H1 (cell line): ENCODE measurements around the gene BLTP3B. TPM values are rescaled to one million over a fixed set of nuclear protein-coding genes. Genes with fewer than 3 reads are reported as not detected.

ENCODE experiments used
- CTCF ChIA-PET: fragments of 300-600 bp; sonication (Branson Sonifier 250); formaldehyde crosslinking; loops from one replicate; lab custom pipeline; 2021; ENCODE audit not compliant: partially characterized antibody; lab: Charles Lee
- POLR2A ChIA-PET: fragments of 300-600 bp; sonication (Branson Sonifier 250); formaldehyde crosslinking; loops from one replicate; lab custom pipeline; 2021; ENCODE audit warnings: inconsistent platforms; ENCODE audit not compliant: partially characterized antibody; lab: Charles Lee
- DNase-seq, 2 experiments: peaks; one replicate each; pipeline versions ENCODE4 v3.0.0 to v3.0.0-alpha.2; 2010 to 2022; ENCODE audit warnings: low spot score in 2 of 2, low read depth in 1 of 2, mixed read lengths in 1 of 2
- FAIRE-seq: peaks from 2 replicates; lab custom pipeline; 2011; peaks lifted over from hg19 to GRCh38; lab: Jason Lieb, UNC
- H2AFZ ChIP-seq: 2 replicates; pipeline ENCODE4 v1.8.1; 2012; ENCODE audit warnings: low read length, inconsistent platforms
- H2AK5ac ChIP-seq: 2 replicates; pipeline ENCODE4 v1.6.1; 2013; ENCODE audit warnings: low read depth, low read length
- H2BK120ac ChIP-seq: replicated peaks from 2 replicates; pipeline ENCODE3; 2013; ENCODE audit warnings: low read depth, low read length, inconsistent platforms
- H2BK12ac ChIP-seq: 2 replicates; pipeline ENCODE4 v1.6.1; 2013; ENCODE audit warnings: low read depth, low read length
- H2BK15ac ChIP-seq: 2 replicates; pipeline ENCODE4 v1.6.1; 2013; ENCODE audit warnings: low read length
- H2BK20ac ChIP-seq: 2 replicates; pipeline ENCODE4 v1.6.1; 2013; ENCODE audit warnings: low read length
- H2BK5ac ChIP-seq: 2 replicates; pipeline ENCODE4 v1.6.1; 2013; ENCODE audit warnings: low read depth, low read length
- H3K14ac ChIP-seq: 2 replicates; pipeline ENCODE4 v1.6.1; 2013; ENCODE audit warnings: inconsistent platforms; ENCODE audit not compliant: insufficient read length
- H3K18ac ChIP-seq: 2 replicates; pipeline ENCODE4 v1.6.1; 2013; ENCODE audit warnings: low read length; ENCODE audit errors: extremely low read depth
- H3K23ac ChIP-seq: 2 replicates; pipeline ENCODE4 v1.6.1; 2013; ENCODE audit warnings: inconsistent platforms; ENCODE audit not compliant: insufficient read length
- H3K23me2 ChIP-seq: 2 replicates; pipeline ENCODE4 v1.6.1; 2013; ENCODE audit warnings: low read depth, low read length
- H3K27ac ChIP-seq: 2 replicates; pipeline ENCODE4 v1.6.1; 2011; ENCODE audit warnings: low read depth, low read length, inconsistent platforms
- H3K27me3 ChIP-seq, 4 experiments: replicated peaks in 1 of 4; 1 replicate in 1 of 4; 2 replicates in 3 of 4; pipeline versions ENCODE4 v1.6.1 to v1.8.1; 2011 to 2013; ENCODE audit warnings: low read length in 3 of 4, mild to moderate bottlenecking in 3 of 4, inconsistent platforms in 2 of 4, mixed read lengths in 2 of 4, moderate library complexity in 1 of 4; ENCODE audit not compliant: control insufficient read depth in 3 of 4, insufficient read depth in 3 of 4; ENCODE audit errors: extremely low read depth in 1 of 4
- H3K36me3 ChIP-seq, 4 experiments: 2 replicates each; pipeline versions ENCODE4 v1.6.1 to v1.8.1; 2011 to 2013; ENCODE audit warnings: mild to moderate bottlenecking in 4 of 4, low read length in 3 of 4, moderate library complexity in 2 of 4, control low read depth in 1 of 4, inconsistent platforms in 1 of 4; ENCODE audit not compliant: insufficient read depth in 4 of 4, control insufficient read depth in 2 of 4
- H3K4ac ChIP-seq: replicated peaks from 2 replicates; pipeline ENCODE3; 2013; ENCODE audit warnings: low read length, low read depth, mixed read lengths, inconsistent platforms; ENCODE audit not compliant: insufficient read length
- H3K4me1 ChIP-seq, 4 experiments: replicated peaks in 1 of 4; 1 replicate in 1 of 4; 2 replicates in 3 of 4; pipeline versions ENCODE4 v1.6.1 to v1.8.1; 2011 to 2013; ENCODE audit warnings: low read length in 3 of 4, inconsistent platforms in 2 of 4, mixed read lengths in 1 of 4; ENCODE audit not compliant: insufficient read depth in 4 of 4, control insufficient read depth in 3 of 4
- H3K4me2 ChIP-seq, 2 experiments: 2 replicates each; pipeline versions ENCODE4 v1.6.1 to v1.8.1; 2011 to 2013; ENCODE audit warnings: low read depth in 2 of 2, low read length in 2 of 2, control low read depth in 1 of 2, inconsistent platforms in 1 of 2, mild to moderate bottlenecking in 1 of 2; ENCODE audit not compliant: insufficient read depth in 1 of 2
- H3K4me3 ChIP-seq, 4 experiments: fragments of 200-600, 300-600 bp in 1 of 4; sonication (generic), shearing (Covaris generic), sonication (Bioruptor Twin) in 1 of 4; 2 replicates each; pipeline versions ENCODE4 v1.5.1 to v1.8.1; 2011 to 2016; ENCODE audit warnings: low read length in 4 of 4, low read depth in 3 of 4, control low read depth in 2 of 4, inconsistent platforms in 2 of 4, mild to moderate bottlenecking in 2 of 4, mixed read lengths in 1 of 4, moderate library complexity in 1 of 4; ENCODE audit not compliant: insufficient read depth in 2 of 4; ENCODE audit errors: extremely low read depth in 1 of 4
- H3K56ac ChIP-seq: replicated peaks from 2 replicates; pipeline ENCODE3; 2013; ENCODE audit warnings: low read depth, mild to moderate bottlenecking, mixed read lengths, low read length, inconsistent platforms; ENCODE audit not compliant: insufficient read length
- H3K79me1 ChIP-seq: 2 replicates; pipeline ENCODE4 v1.6.1; 2013; ENCODE audit warnings: low read depth, low read length, control low read depth
- H3K79me2 ChIP-seq, 2 experiments: 2 replicates each; pipeline versions ENCODE4 v1.6.1 to v1.8.1; 2012 to 2013; ENCODE audit warnings: low read length in 2 of 2, mild to moderate bottlenecking in 2 of 2, inconsistent platforms in 1 of 2; ENCODE audit not compliant: insufficient read depth in 2 of 2, control insufficient read depth in 1 of 2
- H3K9ac ChIP-seq, 4 experiments: replicated peaks in 1 of 4; 1 replicate in 1 of 4; 2 replicates in 3 of 4; pipeline versions ENCODE4 v1.6.1 to v1.8.1; 2011 to 2013; ENCODE audit warnings: low read depth in 3 of 4, low read length in 3 of 4, control low read depth in 2 of 4, mild to moderate bottlenecking in 2 of 4, moderate library complexity in 2 of 4, inconsistent platforms in 1 of 4; ENCODE audit errors: extremely low read depth in 1 of 4
- H3K9me3 ChIP-seq, 2 experiments: 2 replicates each; pipeline versions ENCODE4 v1.6.1 to v1.8.1; 2012 to 2013; ENCODE audit warnings: mild to moderate bottlenecking in 2 of 2, moderate library complexity in 2 of 2, control low read depth in 1 of 2, inconsistent platforms in 1 of 2, low read depth in 1 of 2, low read length in 1 of 2, mixed read lengths in 1 of 2; ENCODE audit not compliant: insufficient read depth in 2 of 2
- H4K20me1 ChIP-seq, 2 experiments: replicated peaks in 1 of 2; 2 replicates each; pipeline versions ENCODE3 to v1.8.1; 2011 to 2013; ENCODE audit warnings: inconsistent platforms in 2 of 2, low read length in 2 of 2, mild to moderate bottlenecking in 1 of 2; ENCODE audit not compliant: insufficient read depth in 2 of 2, control insufficient read depth in 1 of 2
- H4K5ac ChIP-seq: 2 replicates; pipeline ENCODE4 v1.6.1; 2013; ENCODE audit warnings: low read length, low read depth, mixed read lengths, inconsistent platforms; ENCODE audit not compliant: insufficient read length
- H4K8ac ChIP-seq: 2 replicates; pipeline ENCODE4 v1.8.0; 2013; ENCODE audit warnings: mild to moderate bottlenecking, moderate library complexity, low read length, inconsistent platforms; ENCODE audit not compliant: insufficient read depth; ENCODE audit errors: extremely low read depth
- H4K91ac ChIP-seq: replicated peaks from 2 replicates; pipeline ENCODE3; 2013; ENCODE audit warnings: low read length, mixed read lengths, inconsistent platforms; ENCODE audit not compliant: insufficient read length
- BRCA1 ChIP-seq: IDR thresholded peaks from 2 replicates; pipeline ENCODE4 v1.6.1; 2012; ENCODE audit warnings: low read depth, low read length, improper control_type of control experiment
- POLR2AphosphoS5 ChIP-seq: IDR thresholded peaks from 2 replicates; pipeline ENCODE4 v1.6.1; 2011; ENCODE audit warnings: low read depth, low read length
- SP2 ChIP-seq: IDR thresholded peaks from 2 replicates; pipeline ENCODE4 v1.6.1; 2012; ENCODE audit warnings: mild to moderate bottlenecking, low read length, inconsistent platforms
- YY1 ChIP-seq: IDR thresholded peaks from 2 replicates; pipeline ENCODE4 v1.6.1; 2011; ENCODE audit warnings: low read depth, mild to moderate bottlenecking, low read length
- WGBS, 2 experiments: shearing (Covaris generic) in 1 of 2; methylation state at CpG; one replicate each; pipeline versions ENCODE4 v1.1.6 to v1.1.7; 2013 to 2015; ENCODE audit warnings: low lambda C conversion rate in 2 of 2, mixed read lengths in 2 of 2, inconsistent platforms in 1 of 2, low coverage in 1 of 2, missing lambda C conversion rate in 1 of 2; ENCODE audit not compliant: insufficient replicate concordance in 2 of 2, insufficient coverage in 1 of 2, insufficient read length in 1 of 2; ENCODE audit errors: extremely low coverage in 1 of 2, missing lambda C conversion rate in 1 of 2; 5-methylcytosine and 5-hydroxymethylcytosine counted together
- polyA plus RNA-seq, 7 experiments: library from polyadenylated mRNA; depleted of rRNA in 3 of 7; stranded (reverse) in 5 of 7; unstranded in 2 of 7; fragments of >200 nt in 5 of 7; fragments of 200-250 nt in 2 of 7; gene quantifications; 1 replicate in 5 of 7; 2 replicates in 1 of 7; 4 replicates in 1 of 7; pipeline versions ENCODE4 v1.2.1 to v1.2.3, GENCODE V29; 2011 to 2013; ENCODE audit warnings: missing spikeins in 2 of 7, mixed read lengths in 2 of 7
- total RNA-seq: library from RNA; stranded (reverse); fragmentation: NEBNext Ultra II Directional; extraction: Animal tissue kit (Norgen Biotek cat#: 25700); gene quantifications from 2 replicates; pipeline ENCODE4 v1.2.1, GENCODE V29; 2021

BLTP3B gene
- total and polyA plus RNA-seq, 2 of the 8 experiments (the other 6 are each of a cell fraction or from before 2014, with no cell fraction given) = 7.0 to 28.6 TPM

DNA sequence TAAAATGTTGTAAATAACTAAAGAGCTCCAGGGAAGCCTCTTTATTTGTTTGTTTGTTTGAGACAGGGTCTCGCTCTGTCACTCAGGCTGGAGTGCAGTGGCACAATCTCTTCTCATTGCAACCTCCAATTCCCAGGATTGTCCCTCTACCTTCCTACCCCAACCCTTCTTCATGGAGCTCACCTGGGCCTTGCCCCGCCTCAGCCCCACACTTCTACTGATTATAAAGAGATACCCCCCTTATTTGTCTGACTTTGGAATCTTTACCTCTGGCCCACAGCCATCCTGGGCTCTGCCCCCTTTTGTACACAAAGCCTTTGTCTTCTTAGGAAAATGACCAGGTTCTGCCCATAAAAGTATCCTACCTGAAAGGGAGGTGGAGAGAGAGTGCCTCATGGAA is 9.1 kb upstream of the BLTP3B start:
- Histone ChIP-seq H4K5ac (no peak overlapping the region), H3K27ac (no peak overlapping the region), H4K20me1 (no peaks in the 10 kb centered on the region), H3K4me2 (peak overlapping the region; percentile 41 to 66; a peak in 3 of 4 replicates), H3K79me2 (no peaks in the 10 kb centered on the region), H3K23ac (no peak overlapping the region), H3K14ac (no peak overlapping the region), H2BK15ac (no peak overlapping the region), H3K23me2 (no peaks in the 10 kb centered on the region), H2BK5ac (peak overlapping the region; percentile 93), H2AFZ (no peak overlapping the region), H3K79me1 (no peaks in the 10 kb centered on the region), H3K4me3 (no peak overlapping the region), H3K18ac (peak overlapping the region; percentile 95), H3K56ac (no peak overlapping the region), H4K91ac (no peak overlapping the region), H3K36me3 (no peaks in the 10 kb centered on the region), H2BK12ac (peak overlapping the region; percentile 72; the same call in 1 of the 2 replicates), H3K4me1 (peaks cover 0 to 17% (median 9%) of the 10 kb centered on the region in 4 experiments; a peak in 6 of 7 replicates), H3K4ac (no peak overlapping the region), H3K9me3 (no peaks in the 10 kb centered on the region), H4K8ac (no peak overlapping the region), H3K27me3 (no peaks in the 10 kb centered on the region), H2BK20ac (no peak overlapping the region), H2BK120ac (peak overlapping the region; percentile 16), H3K9ac (no peak overlapping the region), H2AK5ac (no peak overlapping the region)
- no peak for FAIRE-seq
- no peak for DNase-seq
- ChIA-PET CTCF (interaction anchor here (0.6 to 4.4 kb wide), 3 partner anchors 12 to 84 kb away, joined by 3 to 50 read pairs (median 5); no protein-coding TSS in a partner anchor), POLR2A (interaction anchor here (0.8 to 1.0 kb wide), 3 partner anchors 12 to 154 kb away, joined by 4 to 5 read pairs (median 4); no protein-coding TSS in a partner anchor)
- TF ChIP-seq BRCA1 (no peak), POLR2AphosphoS5 (no peak), SP2 (no peak), YY1 (no peak)
- 39% methylated on average over 2 of the region's 2 CpGs; no CpG with 5 or more reads in 1 of the 2 experiments for WGBS, 2 experiments
